Measurements from ENCODE around the gene FCHSD1. TPM values are rescaled to one million over a fixed set of nuclear protein-coding genes. Genes with fewer than 3 reads are reported as not detected.
"Not testable (repeated sequence)": the region's sequence is repeated elsewhere in the genome, so short reads cannot be mapped to it uniquely, and the experiment has no call there.

FCHSD1 gene
- polyA plus RNA-seq, 4 donors: 8.3 to 22.0 (median 13.6) TPM

DNA sequence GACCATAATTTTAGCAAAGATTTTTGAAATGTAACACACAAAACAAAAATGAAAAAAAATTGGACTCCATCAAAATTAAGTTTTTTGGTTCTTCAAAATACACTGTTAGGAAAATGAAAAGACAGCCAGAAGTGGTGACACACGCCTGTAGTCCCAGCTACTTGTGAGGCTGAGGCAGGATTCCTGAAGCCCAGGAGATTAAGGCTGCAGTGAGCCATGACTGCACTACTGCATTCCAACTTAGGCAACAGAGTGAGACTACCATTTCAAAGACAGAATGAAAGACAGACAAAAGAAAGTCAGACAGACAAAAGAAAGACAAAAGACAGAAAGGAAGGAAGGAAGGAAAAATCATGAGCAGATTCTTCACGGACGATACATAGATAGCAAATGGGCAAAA, 39.9 kb downstream of the FCHSD1 start:
- peaks cover 6 to 21% (median 9%) of the 10 kb centered on the region in 3 donors for H3K4me1 ChIP-seq (ENCODE audit: control insufficient read depth in 3 of 3, insufficient read depth in 2 of 3, low read depth in 1 of 3, low read length in 2 of 3)
- no peak for DNase-seq
- peaks cover 0 to 11% (median 0%) of the 10 kb centered on the region in 3 donors for H3K36me3 ChIP-seq (ENCODE audit: control insufficient read depth in 3 of 3, insufficient read depth in 2 of 3, low read depth in 1 of 3, low read length in 3 of 3)
- no peak for FAIRE-seq
- WGBS, 3 donors: 85 to 90% (median 87%) methylated on average over 3 of the region's 3 CpGs
- no peak overlapping the region for H3K27ac ChIP-seq (ENCODE audit: low read depth in 1 of 3, low read length in 2 of 3)
- no peaks in the 10 kb centered on the region for H3K27me3 ChIP-seq (ENCODE audit: control insufficient read depth in 3 of 3, insufficient read depth in 3 of 3, low read length in 3 of 3)
- H3K4me3 ChIP-seq (ENCODE audit: low read depth in 1 of 3, low read length in 3 of 3): no peak overlapping the region
- H3K9me3 ChIP-seq (ENCODE audit: control insufficient read depth in 2 of 2, insufficient read depth in 1 of 2, low read depth in 1 of 2, low read length in 1 of 2): no peaks in the 10 kb centered on the region

DNA sequence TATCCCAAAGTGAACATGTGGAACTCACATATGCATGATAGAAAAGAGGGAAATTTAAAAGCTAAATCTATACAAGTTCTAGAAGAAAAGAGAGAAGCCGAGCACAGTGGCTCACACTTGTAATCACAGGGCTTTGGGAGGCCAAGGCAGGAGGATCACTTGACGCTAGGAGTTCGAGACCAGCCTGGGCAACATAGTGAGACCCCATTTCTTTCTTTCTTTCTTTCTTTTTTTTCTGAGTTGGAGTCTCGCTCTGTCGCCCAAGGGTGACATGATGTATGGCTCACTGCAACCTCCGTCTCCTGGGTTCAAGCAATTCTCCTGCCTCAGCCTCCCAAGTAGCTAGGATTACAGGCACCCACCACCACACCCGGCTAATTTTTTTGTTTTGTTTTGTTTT, 41.3 kb downstream of the FCHSD1 start:
- H3K27ac ChIP-seq (ENCODE audit: low read depth in 1 of 3, low read length in 2 of 3): peak overlapping the region; percentile 24 to 85 (median 32)
- FAIRE-seq; H3K27me3 ChIP-seq (ENCODE audit: control insufficient read depth in 3 of 3, insufficient read depth in 3 of 3, low read length in 3 of 3); H3K9me3 ChIP-seq (ENCODE audit: control insufficient read depth in 2 of 2, insufficient read depth in 1 of 2, low read depth in 1 of 2, low read length in 1 of 2); H3K4me3 ChIP-seq (ENCODE audit: low read depth in 1 of 3, low read length in 3 of 3); DNase-seq: not testable (repeated sequence)
- H3K36me3 ChIP-seq (ENCODE audit: control insufficient read depth in 3 of 3, insufficient read depth in 2 of 3, low read depth in 1 of 3, low read length in 3 of 3): peaks cover 0 to 11% (median 0%) of the 10 kb centered on the region in 3 donors
- 97 to 100% (median 99%) methylated on average over 7 of the region's 7 CpGs for WGBS, 3 donors
- H3K4me1 ChIP-seq (ENCODE audit: control insufficient read depth in 3 of 3, insufficient read depth in 2 of 3, low read depth in 1 of 3, low read length in 2 of 3): peaks cover 5 to 19% (median 6%) of the 10 kb centered on the region in 3 donors

DNA sequence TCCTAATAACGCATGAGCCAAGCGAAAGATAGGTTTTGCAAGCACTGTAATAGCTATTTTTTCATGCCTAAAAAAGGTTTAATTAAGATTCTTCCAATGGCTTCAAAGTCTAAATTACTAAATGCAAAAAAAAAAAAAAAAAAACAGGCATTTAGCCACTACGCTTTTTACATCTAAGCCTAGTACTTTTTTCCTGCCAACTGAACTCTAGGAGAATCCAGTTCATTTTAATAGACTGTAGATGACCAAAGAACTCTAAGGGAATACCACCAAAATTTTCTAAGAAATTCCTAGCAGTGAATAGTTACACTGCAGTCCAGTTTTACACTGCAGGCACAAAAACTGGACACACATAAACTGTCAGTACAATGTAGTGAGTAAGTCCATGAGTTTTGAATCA, 42.2 kb downstream of the FCHSD1 start:
- no peak overlapping the region for H3K4me3 ChIP-seq (ENCODE audit: low read depth in 1 of 3, low read length in 3 of 3)
- H3K27ac ChIP-seq (ENCODE audit: low read depth in 1 of 3, low read length in 2 of 3): peak overlapping the region in 2 of 3 donors; percentile 48 to 85
- DNase-seq (no peak), FAIRE-seq (no peak)
- H3K4me1 ChIP-seq (ENCODE audit: control insufficient read depth in 3 of 3, insufficient read depth in 2 of 3, low read depth in 1 of 3, low read length in 2 of 3): peaks cover 5 to 24% (median 6%) of the 10 kb centered on the region in 3 donors
- no peaks in the 10 kb centered on the region for H3K9me3 ChIP-seq (ENCODE audit: control insufficient read depth in 2 of 2, insufficient read depth in 1 of 2, low read depth in 1 of 2, low read length in 1 of 2)
- no peaks in the 10 kb centered on the region for H3K27me3 ChIP-seq (ENCODE audit: control insufficient read depth in 3 of 3, insufficient read depth in 3 of 3, low read length in 3 of 3)
- peaks cover 0 to 11% (median 0%) of the 10 kb centered on the region in 3 donors for H3K36me3 ChIP-seq (ENCODE audit: control insufficient read depth in 3 of 3, insufficient read depth in 2 of 3, low read depth in 1 of 3, low read length in 3 of 3)
- WGBS, 3 donors: 13 to 59% (median 29%) methylated on average over 3 of the region's 3 CpGs

DNA sequence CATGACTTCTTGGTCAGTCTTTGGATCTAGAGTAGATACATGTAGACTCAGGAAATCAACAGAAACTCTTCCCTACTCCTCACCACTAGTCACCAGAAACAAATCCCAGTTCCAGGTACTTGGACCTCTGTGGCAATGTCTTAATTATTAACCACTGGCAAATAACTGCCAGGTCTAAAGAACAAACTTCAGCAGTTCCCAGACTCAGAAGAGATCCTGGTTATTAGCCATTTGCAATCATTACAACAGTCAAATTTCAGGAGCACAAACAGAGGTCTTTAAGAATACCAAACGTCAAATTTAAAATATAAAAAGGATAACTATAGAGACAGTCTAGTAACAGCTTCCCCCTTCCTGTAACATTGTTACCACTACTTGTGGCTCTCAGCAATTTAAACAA, 42.7 kb downstream of the FCHSD1 start:
- FAIRE-seq (no peak), DNase-seq (peak; percentile 87 to 88)
- peaks cover 4 to 29% (median 5%) of the 10 kb centered on the region in 3 donors for H3K4me1 ChIP-seq (ENCODE audit: control insufficient read depth in 3 of 3, insufficient read depth in 2 of 3, low read depth in 1 of 3, low read length in 2 of 3)
- H3K9me3 ChIP-seq (ENCODE audit: control insufficient read depth in 2 of 2, insufficient read depth in 1 of 2, low read depth in 1 of 2, low read length in 1 of 2): no peaks in the 10 kb centered on the region
- H3K27me3 ChIP-seq (ENCODE audit: control insufficient read depth in 3 of 3, insufficient read depth in 3 of 3, low read length in 3 of 3): no peaks in the 10 kb centered on the region
- H3K4me3 ChIP-seq (ENCODE audit: low read depth in 1 of 3, low read length in 3 of 3): no peak overlapping the region
- WGBS, 3 donors: 6 to 43% (median 8%) methylated on average over 1 of the region's 1 CpG
- H3K36me3 ChIP-seq (ENCODE audit: control insufficient read depth in 3 of 3, insufficient read depth in 2 of 3, low read depth in 1 of 3, low read length in 3 of 3): peaks cover 0 to 11% (median 0%) of the 10 kb centered on the region in 3 donors
- H3K27ac ChIP-seq (ENCODE audit: low read depth in 1 of 3, low read length in 2 of 3): peak overlapping the region; percentile 5 to 85 (median 55)

DNA sequence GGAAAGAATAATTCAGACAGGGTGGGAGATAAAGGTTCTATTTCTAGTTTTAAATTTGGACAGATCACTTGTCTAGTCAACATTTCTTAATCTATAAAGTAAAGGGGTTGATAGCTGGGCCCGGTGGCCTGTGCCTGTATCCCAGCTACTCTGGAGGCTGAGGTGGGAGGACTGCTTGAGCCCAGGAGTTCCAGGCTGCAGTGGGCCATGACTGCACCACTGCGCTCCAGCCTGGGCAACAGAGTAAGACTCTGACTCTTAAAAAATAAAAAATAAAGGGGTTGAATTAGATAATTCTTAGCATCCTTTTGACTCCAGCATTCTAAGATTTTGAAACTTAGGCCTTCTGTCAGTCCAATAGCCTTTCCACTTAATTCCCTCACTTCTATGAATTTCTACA, 43.2 kb downstream of the FCHSD1 start:
- WGBS, 3 donors: 62 to 85% (median 70%) methylated on average over 2 of the region's 2 CpGs
- FAIRE-seq: no peak

DNA sequence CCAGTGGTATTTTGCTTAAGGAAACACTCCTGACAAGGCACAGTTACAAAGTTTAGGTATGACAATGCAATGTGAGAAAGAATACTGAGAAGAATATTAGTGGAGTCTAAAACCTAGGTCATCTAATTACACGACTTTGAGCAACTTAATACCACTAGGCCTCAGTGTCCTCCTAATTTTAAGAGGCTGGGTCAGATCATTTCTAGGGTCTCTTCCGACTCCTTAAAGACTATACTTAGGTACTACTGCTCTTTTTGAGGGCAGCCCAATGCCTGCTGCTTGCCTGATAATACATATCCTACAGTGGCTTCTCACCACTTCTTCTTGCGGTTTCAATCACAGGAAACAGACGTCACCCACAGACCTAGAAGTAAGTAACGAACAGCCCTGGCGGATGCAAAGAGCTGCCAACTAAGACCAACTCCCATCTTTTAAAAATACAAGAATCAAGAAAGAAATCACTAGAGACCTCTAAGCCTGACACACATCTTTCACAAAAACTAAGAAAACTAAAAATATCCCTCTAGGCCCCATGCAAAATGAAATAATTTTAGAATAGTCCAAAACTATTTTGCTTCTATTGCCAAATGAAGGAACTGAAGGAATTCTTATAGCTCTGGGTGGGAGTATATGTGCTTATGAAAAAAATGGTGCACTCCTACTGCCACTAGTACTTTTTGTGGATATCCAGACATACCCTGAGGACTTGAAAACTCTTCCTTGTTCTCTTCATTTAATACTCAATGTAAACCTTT, 45.5 kb downstream of the FCHSD1 start:
- FAIRE-seq: no peak
- no peaks in the 10 kb centered on the region for H3K9me3 ChIP-seq (ENCODE audit: control insufficient read depth in 2 of 2, insufficient read depth in 1 of 2, low read depth in 1 of 2, low read length in 1 of 2)
- 52 to 79% (median 55%) methylated on average over 6 of the region's 6 CpGs for whole genome bisulfite sequencing, 3 donors
- peak overlapping the region; percentile 27 to 71 (median 32) for H3K27ac ChIP-seq (ENCODE audit: low read depth in 1 of 3, low read length in 2 of 3)
- H3K36me3 ChIP-seq (ENCODE audit: control insufficient read depth in 3 of 3, insufficient read depth in 2 of 3, low read depth in 1 of 3, low read length in 3 of 3): peaks cover 0 to 8% (median 0%) of the 10 kb centered on the region in 3 donors
- no peak overlapping the region for H3K4me3 ChIP-seq (ENCODE audit: low read depth in 1 of 3, low read length in 3 of 3)
- peaks cover 4 to 30% (median 5%) of the 10 kb centered on the region in 3 donors for H3K4me1 ChIP-seq (ENCODE audit: control insufficient read depth in 3 of 3, insufficient read depth in 2 of 3, low read depth in 1 of 3, low read length in 2 of 3)
- peak in 1 of 2 donors; percentile 68 for DNase-seq
- no peaks in the 10 kb centered on the region for H3K27me3 ChIP-seq (ENCODE audit: control insufficient read depth in 3 of 3, insufficient read depth in 3 of 3, low read length in 3 of 3)

More for the DNA sequence above, 43.2 kb downstream of the FCHSD1 start:
- Histone ChIP-seq H3K4me1 (ENCODE audit: control insufficient read depth in 3 of 3, insufficient read depth in 2 of 3, low read depth in 1 of 3, low read length in 2 of 3) (peaks cover 4 to 30% (median 5%) of the 10 kb centered on the region in 3 donors), H3K27me3 (ENCODE audit: control insufficient read depth in 3 of 3, insufficient read depth in 3 of 3, low read length in 3 of 3) (no peaks in the 10 kb centered on the region), H3K4me3 (ENCODE audit: low read depth in 1 of 3, low read length in 3 of 3) (no peak overlapping the region), H3K27ac (ENCODE audit: low read depth in 1 of 3, low read length in 2 of 3) (peak overlapping the region; percentile 44 to 85 (median 48)), H3K9me3 (ENCODE audit: control insufficient read depth in 2 of 2, insufficient read depth in 1 of 2, low read depth in 1 of 2, low read length in 1 of 2) (no peaks in the 10 kb centered on the region), H3K36me3 (ENCODE audit: control insufficient read depth in 3 of 3, insufficient read depth in 2 of 3, low read depth in 1 of 3, low read length in 3 of 3) (peaks cover 0 to 11% (median 0%) of the 10 kb centered on the region in 3 donors)
- DNase-seq: no peak

DNA sequence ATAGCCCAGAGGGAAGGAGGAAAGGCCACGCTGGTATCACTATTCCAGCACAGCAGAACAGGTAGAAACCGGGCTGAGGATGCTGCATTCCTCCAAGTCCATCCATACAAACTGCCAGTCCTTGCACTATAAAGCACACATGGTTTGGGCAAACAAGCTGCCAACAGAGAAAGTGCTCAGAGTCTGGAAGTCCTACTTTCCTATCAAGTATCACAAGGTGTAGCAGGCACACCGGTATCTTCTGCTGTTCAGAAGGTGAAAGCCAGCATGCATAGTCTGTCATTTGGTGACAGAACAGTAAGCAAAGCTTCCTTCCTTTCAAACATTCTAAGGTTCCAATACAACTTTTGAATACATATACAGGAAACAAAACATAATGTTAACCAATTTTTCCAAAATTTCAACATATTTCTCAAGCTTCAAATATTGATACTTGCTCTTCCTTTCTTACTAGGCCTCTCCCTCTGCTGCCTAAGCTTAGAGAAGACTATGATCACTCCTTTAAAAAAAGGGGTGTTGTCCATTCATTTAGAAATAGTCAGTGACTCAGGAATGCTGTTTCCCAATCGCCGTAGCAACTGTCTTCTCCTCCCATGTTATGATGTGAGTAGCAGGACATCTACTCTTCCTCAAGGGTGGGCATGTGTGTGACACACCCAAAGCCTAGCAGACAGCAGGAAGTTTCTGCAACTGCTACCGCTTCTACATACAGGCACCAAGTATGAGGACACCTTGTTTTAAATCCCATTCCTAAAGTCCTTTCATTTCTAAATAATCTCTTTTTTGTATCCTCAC, 47.1 kb downstream of the FCHSD1 start:
- H3K4me1 ChIP-seq (ENCODE audit: control insufficient read depth in 3 of 3, insufficient read depth in 2 of 3, low read depth in 1 of 3, low read length in 2 of 3): peaks cover 3 to 26% (median 4%) of the 10 kb centered on the region in 3 donors
- WGBS, 3 donors: 38 to 42% (median 39%) methylated on average over 6 of the region's 6 CpGs
- H3K27ac ChIP-seq (ENCODE audit: low read depth in 1 of 3, low read length in 2 of 3): peak overlapping the region; percentile 48 to 75 (median 70)
- DNase-seq: peak; percentile 72 to 78
- H3K9me3 ChIP-seq (ENCODE audit: control insufficient read depth in 2 of 2, insufficient read depth in 1 of 2, low read depth in 1 of 2, low read length in 1 of 2): no peaks in the 10 kb centered on the region
- no peaks in the 10 kb centered on the region for H3K27me3 ChIP-seq (ENCODE audit: control insufficient read depth in 3 of 3, insufficient read depth in 3 of 3, low read length in 3 of 3)
- peak overlapping the region in 1 of 3 donors; percentile 7 for H3K4me3 ChIP-seq (ENCODE audit: low read depth in 1 of 3, low read length in 3 of 3)
- no peak for FAIRE-seq
- peaks cover 0 to 3% (median 0%) of the 10 kb centered on the region in 3 donors for H3K36me3 ChIP-seq (ENCODE audit: control insufficient read depth in 3 of 3, insufficient read depth in 2 of 3, low read depth in 1 of 3, low read length in 3 of 3)

DNA sequence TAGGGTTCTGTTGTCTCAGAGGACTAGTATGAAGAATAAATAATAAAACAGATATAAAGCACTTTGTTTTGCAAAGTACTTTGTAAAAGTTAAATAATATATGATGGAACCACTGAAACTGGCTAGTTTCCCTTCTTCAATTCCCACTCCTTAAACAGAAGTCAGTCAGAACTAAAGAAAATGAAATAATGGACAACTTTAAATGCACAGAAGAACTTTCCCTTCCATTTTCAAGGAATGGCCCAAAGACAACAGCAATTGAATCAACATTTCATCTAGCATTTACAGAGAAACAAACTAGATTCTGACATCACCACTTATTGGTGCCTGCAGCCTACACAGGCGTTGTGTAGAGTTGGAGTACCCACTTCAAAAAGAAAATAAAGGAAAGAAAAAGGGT, 48.6 kb downstream of the FCHSD1 start:
- no peak overlapping the region for H3K4me3 ChIP-seq (ENCODE audit: low read depth in 1 of 3, low read length in 3 of 3)
- H3K4me1 ChIP-seq (ENCODE audit: control insufficient read depth in 3 of 3, insufficient read depth in 2 of 3, low read depth in 1 of 3, low read length in 2 of 3): peaks cover 0 to 14% (median 5%) of the 10 kb centered on the region in 3 donors
- FAIRE-seq (no peak), DNase-seq (no peak)
- WGBS, 3 donors: 72 to 97% (median 79%) methylated on average over 1 of the region's 1 CpG
- peaks cover 0 to 3% (median 0%) of the 10 kb centered on the region in 3 donors for H3K36me3 ChIP-seq (ENCODE audit: control insufficient read depth in 3 of 3, insufficient read depth in 2 of 3, low read depth in 1 of 3, low read length in 3 of 3)
- no peaks in the 10 kb centered on the region for H3K27me3 ChIP-seq (ENCODE audit: control insufficient read depth in 3 of 3, insufficient read depth in 3 of 3, low read length in 3 of 3)
- no peak overlapping the region for H3K27ac ChIP-seq (ENCODE audit: low read depth in 1 of 3, low read length in 2 of 3)
- no peaks in the 10 kb centered on the region for H3K9me3 ChIP-seq (ENCODE audit: control insufficient read depth in 2 of 2, insufficient read depth in 1 of 2, low read depth in 1 of 2, low read length in 1 of 2)
